BLaER1 treated with 17β-estradiol and CSF1 and Interleukin-3, amounts not matched to agents 10 nM and 100 nM (cell line): ENCODE data around the gene ZBTB7C.

Source experiments
- H3K27ac ChIP-seq, 11 experiments: shearing (Covaris generic); formaldehyde crosslinking; 2 replicates each; pipeline ENCODE4 v1.8.1; 2022
- H3K27me3 ChIP-seq, 11 experiments: shearing (Covaris generic); formaldehyde crosslinking; 2 replicates each; pipeline ENCODE4 v1.8.1; 2022
- H3K36me3 ChIP-seq, 11 experiments: shearing (Covaris generic); formaldehyde crosslinking; 2 replicates each; pipeline ENCODE4 v1.8.1; 2022
- H3K4me1 ChIP-seq, 10 experiments: shearing (Covaris generic); formaldehyde crosslinking; 2 replicates each; pipeline ENCODE4 v1.8.1; 2022
- H3K4me2 ChIP-seq, 11 experiments: shearing (Covaris generic); formaldehyde crosslinking; 2 replicates each; pipeline ENCODE4 v1.8.1; 2022
- H3K4me3 ChIP-seq, 10 experiments: shearing (Covaris generic); formaldehyde crosslinking; 2 replicates each; pipeline ENCODE4 v1.8.1; 2022
- H3K9ac ChIP-seq, 11 experiments: shearing (Covaris generic); formaldehyde crosslinking; 2 replicates each; pipeline ENCODE4 v1.8.1; 2022
- H3K9me3 ChIP-seq, 11 experiments: shearing (Covaris generic); formaldehyde crosslinking; replicated peaks in 1 of 11; 2 replicates each; pipeline ENCODE4 v1.8.1; 2022
- H4K20me1 ChIP-seq, 11 experiments: shearing (Covaris generic); formaldehyde crosslinking; 2 replicates each; pipeline ENCODE4 v1.8.1; 2022
- Cebpa-rat ChIP-seq, 11 experiments: shearing (Covaris generic); IDR thresholded peaks; 2 replicates each; pipeline ENCODE4 v1.8.1; 2022

Gene ZBTB7C

DNA sequence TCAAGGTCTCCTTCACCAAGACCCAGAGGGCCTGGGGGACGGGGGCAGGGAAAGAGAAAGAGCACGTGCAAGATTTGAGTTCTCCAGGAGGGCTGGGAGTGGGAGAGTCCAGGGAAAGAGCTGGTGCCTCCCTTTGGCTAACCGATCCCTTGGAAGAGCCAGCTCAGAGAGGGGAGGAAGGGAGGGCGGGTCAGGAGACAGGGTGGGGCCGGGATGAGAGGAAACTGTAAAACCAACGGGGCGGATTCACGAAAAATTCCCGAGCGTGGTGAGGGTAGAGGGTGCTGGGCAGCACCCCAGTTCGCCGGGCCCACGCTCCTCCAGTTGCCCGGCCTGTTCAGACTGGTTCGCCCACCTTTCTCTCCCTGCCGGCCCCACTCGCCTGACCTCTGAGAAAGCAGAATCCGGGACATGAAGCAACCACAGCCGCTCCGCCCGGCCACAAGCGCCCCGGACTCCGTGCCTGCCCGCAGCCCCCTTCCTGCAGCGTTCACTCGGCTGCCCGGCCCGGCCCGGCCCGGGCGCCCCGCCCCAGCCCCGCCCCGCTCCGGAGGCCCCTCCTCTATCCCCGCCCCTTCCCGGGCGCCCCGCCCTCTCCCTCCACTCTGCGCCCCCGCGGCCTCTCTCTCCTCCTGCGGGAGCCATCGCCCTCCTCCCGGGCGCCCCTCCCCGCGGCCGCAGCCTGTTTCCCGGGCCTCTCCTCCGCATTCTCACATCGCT lies 247.8 kb downstream of the ZBTB7C start:
- H3K27ac ChIP-seq = peak overlapping the region in 6 of 11 experiments; percentile 36 to 71 (median 54); a peak in 11 of 22 replicates
- no peaks in the 10 kb centered on the region for H3K36me3 ChIP-seq
- H3K9me3 ChIP-seq = no peaks in the 10 kb centered on the region
- TF ChIP-seq Cebpa-rat (IDR thresholded peaks at IDR 0.05) = no peak
- peaks cover 13 to 38% (median 21%) of the 10 kb centered on the region in 10 experiments for H3K4me1 ChIP-seq
- H3K4me3 ChIP-seq = peak overlapping the region; percentile 58 to 73 (median 62)
- peak overlapping the region; percentile 56 to 75 (median 70); a peak in 21 of 22 replicates for H3K9ac ChIP-seq
- H3K27me3 ChIP-seq = peaks cover 0 to 8% (median 0%) of the 10 kb centered on the region in 11 experiments; a peak in 3 of 22 replicates
- no peaks in the 10 kb centered on the region for H4K20me1 ChIP-seq
- peak overlapping the region; percentile 80 to 94 (median 90) for H3K4me2 ChIP-seq

DNA sequence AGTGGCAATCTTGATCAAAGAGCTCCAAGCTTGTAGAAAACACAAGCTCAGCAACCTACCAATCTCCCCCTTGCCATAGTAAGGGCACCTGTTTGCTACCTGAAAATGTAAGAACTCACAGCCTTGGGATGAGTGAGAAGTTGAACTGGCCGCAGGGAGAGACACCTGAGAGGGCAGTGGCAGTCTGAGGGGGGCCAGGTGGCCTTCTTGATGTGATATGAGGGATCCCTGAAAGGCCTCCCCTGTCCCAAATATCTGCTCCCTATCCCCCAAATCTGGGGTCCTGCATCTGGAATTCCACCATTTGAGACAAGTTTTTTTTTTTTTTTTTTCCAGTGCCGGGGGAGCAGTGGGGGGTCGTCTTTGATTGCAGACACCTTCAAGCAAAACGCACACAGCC lies 248.6 kb downstream of the ZBTB7C start:
- Histone ChIP-seq H4K20me1 (no peaks in the 10 kb centered on the region), H3K36me3 (no peaks in the 10 kb centered on the region), H3K4me1 (peaks cover 6 to 33% (median 13%) of the 10 kb centered on the region in 10 experiments), H3K4me3 (no peak overlapping the region; a peak in 1 of 20 replicates), H3K9me3 (no peaks in the 10 kb centered on the region), H3K9ac (no peak overlapping the region), H3K27me3 (peaks cover 0 to 8% (median 0%) of the 10 kb centered on the region in 11 experiments; a peak in 3 of 22 replicates), H3K4me2 (peak overlapping the region in 7 of 11 experiments; percentile 86 to 94 (median 92); a peak in 12 of 22 replicates), H3K27ac (0 out of 22 replicates have a peak overlapping the region, but pooled peaks of 1 of the 11 experiments have one; percentile 71)
- no peak for TF ChIP-seq Cebpa-rat (IDR thresholded peaks at IDR 0.05)

DNA sequence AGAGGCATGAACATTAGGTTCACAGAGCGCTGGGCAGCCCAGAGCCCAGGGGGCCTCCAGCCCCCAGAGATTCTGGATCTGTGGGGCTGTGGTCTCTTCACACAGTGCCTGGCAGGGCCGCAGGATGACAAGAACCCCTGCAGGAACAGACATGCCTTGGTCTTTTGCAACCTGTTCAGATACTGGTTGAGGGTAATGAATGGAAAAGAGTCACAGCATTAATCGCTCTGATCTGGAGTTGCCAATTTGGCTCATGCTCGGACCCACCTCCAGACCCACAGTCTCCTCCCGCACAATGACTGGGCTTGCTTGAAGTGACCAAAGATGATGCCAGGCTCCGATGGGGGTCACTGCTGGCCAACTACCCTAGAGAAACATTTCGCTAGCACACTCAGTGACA lies 249.4 kb downstream of the ZBTB7C start:
- Histone ChIP-seq H3K4me1 (peaks cover 0 to 26% (median 6%) of the 10 kb centered on the region in 10 experiments; a peak in 14 of 20 replicates), H4K20me1 (no peaks in the 10 kb centered on the region), H3K36me3 (no peaks in the 10 kb centered on the region), H3K9me3 (no peaks in the 10 kb centered on the region), H3K27ac (no peak overlapping the region), H3K27me3 (peaks cover 0 to 8% (median 0%) of the 10 kb centered on the region in 11 experiments; a peak in 3 of 22 replicates), H3K4me3 (no peak overlapping the region), H3K4me2 (no peak overlapping the region), H3K9ac (no peak overlapping the region)
- no peak for TF ChIP-seq Cebpa-rat (IDR thresholded peaks at IDR 0.05)

DNA sequence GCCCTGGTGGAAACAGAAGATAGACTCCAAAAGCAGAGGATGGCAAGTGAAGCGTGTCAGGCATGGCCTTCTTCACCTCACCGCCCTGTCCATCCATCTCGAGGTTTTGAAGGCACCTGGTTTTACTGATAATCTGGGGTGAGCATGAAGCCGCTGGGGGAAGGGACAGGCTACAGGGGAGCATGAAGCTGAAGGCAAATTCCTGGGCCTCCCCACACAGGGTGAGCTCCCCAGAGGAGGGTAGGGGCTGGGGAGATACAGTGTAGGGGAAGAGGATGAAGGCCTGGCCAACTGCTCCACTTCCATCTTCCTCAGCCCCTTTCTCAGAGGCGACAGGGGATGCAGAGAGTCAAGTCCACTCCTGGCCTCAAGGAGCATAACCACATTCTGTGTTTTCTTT lies 250.5 kb downstream of the ZBTB7C start:
- Histone ChIP-seq H4K20me1 (no peaks in the 10 kb centered on the region), H3K4me1 (peaks cover 0 to 18% (median 6%) of the 10 kb centered on the region in 10 experiments; a peak in 11 of 20 replicates), H3K27me3 (peaks cover 0 to 8% (median 0%) of the 10 kb centered on the region in 11 experiments; a peak in 3 of 22 replicates), H3K4me3 (no peak overlapping the region), H3K9ac (no peak overlapping the region), H3K27ac (no peak overlapping the region), H3K4me2 (no peak overlapping the region), H3K9me3 (no peaks in the 10 kb centered on the region), H3K36me3 (no peaks in the 10 kb centered on the region)
- TF ChIP-seq Cebpa-rat (IDR thresholded peaks at IDR 0.05) = no peak

DNA sequence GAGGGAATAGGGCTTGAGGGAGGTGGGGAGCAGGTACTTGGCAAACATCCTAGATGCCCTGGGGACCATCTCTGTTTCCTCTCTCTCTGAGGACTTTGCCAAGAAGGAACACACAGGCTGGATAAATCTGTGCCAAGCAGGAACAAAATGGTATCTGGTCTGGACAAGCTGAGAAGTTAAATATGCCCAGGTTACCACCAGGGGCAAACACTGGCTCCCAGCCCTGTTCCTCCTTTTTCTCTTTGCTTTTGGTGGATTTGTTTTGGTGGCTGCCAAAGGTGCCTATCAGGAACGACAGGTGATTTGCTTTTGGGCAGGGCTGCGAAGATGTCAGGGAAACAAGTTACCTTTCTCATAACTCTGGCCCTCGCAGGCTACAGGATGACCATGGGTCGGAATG lies 251.2 kb downstream of the ZBTB7C start:
- H3K9ac ChIP-seq = no peak overlapping the region
- peaks cover 0 to 8% (median 0%) of the 10 kb centered on the region in 11 experiments; a peak in 2 of 22 replicates for H3K27me3 ChIP-seq
- no peak for TF ChIP-seq Cebpa-rat (IDR thresholded peaks at IDR 0.05)
- no peaks in the 10 kb centered on the region for H3K9me3 ChIP-seq
- H4K20me1 ChIP-seq = no peaks in the 10 kb centered on the region
- H3K4me3 ChIP-seq = no peak overlapping the region
- H3K4me1 ChIP-seq = peaks cover 0 to 18% (median 6%) of the 10 kb centered on the region in 10 experiments; a peak in 11 of 20 replicates
- H3K36me3 ChIP-seq = no peaks in the 10 kb centered on the region
- H3K4me2 ChIP-seq = no peak overlapping the region
- H3K27ac ChIP-seq = no peak overlapping the region

DNA sequence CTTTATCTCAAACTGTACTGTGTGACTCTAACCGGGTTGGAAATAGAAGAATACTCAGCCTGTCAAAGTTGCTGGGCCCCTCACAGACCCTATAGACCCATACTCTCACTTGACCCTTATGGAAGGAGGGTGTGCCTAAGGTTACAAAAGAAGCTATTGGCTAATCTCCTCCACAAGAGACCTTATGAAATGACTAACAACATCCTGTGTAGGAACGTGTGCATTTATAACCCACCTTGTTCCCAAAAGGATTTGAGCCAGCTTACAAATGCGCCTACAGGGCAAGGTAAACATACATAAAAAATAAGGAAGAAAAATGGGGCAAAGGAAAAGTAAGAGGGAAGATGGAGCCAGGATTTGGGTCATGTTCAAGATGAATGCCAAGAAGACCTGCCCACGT lies 253.3 kb downstream of the ZBTB7C start:
- H3K4me2 ChIP-seq = no peak overlapping the region; a peak in 1 of 22 replicates
- no peak overlapping the region for H3K9ac ChIP-seq
- no peaks in the 10 kb centered on the region for H3K36me3 ChIP-seq
- no peak for TF ChIP-seq Cebpa-rat (IDR thresholded peaks at IDR 0.05)
- no peaks in the 10 kb centered on the region for H4K20me1 ChIP-seq
- H3K9me3 ChIP-seq = no peaks in the 10 kb centered on the region
- H3K27ac ChIP-seq = no peak overlapping the region
- H3K27me3 ChIP-seq = no peaks in the 10 kb centered on the region
- no peak overlapping the region for H3K4me3 ChIP-seq
- peaks cover 0 to 8% (median 0%) of the 10 kb centered on the region in 10 experiments; a peak in 2 of 20 replicates for H3K4me1 ChIP-seq

DNA sequence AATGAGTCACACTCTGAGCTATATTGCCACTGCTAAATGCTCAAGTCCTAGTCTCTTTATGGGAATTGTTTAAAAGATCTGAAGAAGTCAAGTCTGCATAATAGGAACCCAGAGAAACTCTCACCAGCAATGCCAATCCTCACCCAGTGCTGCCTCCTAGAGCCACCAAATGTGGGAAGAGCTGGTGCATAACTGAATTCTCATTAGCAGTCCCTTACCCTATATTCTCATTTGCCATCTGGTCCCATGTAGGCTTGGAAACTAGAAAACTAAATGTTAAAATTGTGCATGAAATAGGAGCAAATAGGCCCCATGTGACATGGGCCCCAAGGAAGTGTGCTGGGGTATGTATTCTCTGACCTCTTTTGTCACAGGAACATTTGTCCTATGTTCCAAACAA lies 254.4 kb downstream of the ZBTB7C start:
- Histone ChIP-seq H4K20me1 (no peaks in the 10 kb centered on the region), H3K4me1 (peaks cover 0 to 6% (median 0%) of the 10 kb centered on the region in 10 experiments; a peak in 1 of 20 replicates), H3K9ac (no peak overlapping the region), H3K9me3 (no peaks in the 10 kb centered on the region), H3K27ac (no peak overlapping the region), H3K4me3 (no peak overlapping the region), H3K36me3 (no peaks in the 10 kb centered on the region), H3K4me2 (no peak overlapping the region), H3K27me3 (no peaks in the 10 kb centered on the region)
- no peak for TF ChIP-seq Cebpa-rat (IDR thresholded peaks at IDR 0.05)

DNA sequence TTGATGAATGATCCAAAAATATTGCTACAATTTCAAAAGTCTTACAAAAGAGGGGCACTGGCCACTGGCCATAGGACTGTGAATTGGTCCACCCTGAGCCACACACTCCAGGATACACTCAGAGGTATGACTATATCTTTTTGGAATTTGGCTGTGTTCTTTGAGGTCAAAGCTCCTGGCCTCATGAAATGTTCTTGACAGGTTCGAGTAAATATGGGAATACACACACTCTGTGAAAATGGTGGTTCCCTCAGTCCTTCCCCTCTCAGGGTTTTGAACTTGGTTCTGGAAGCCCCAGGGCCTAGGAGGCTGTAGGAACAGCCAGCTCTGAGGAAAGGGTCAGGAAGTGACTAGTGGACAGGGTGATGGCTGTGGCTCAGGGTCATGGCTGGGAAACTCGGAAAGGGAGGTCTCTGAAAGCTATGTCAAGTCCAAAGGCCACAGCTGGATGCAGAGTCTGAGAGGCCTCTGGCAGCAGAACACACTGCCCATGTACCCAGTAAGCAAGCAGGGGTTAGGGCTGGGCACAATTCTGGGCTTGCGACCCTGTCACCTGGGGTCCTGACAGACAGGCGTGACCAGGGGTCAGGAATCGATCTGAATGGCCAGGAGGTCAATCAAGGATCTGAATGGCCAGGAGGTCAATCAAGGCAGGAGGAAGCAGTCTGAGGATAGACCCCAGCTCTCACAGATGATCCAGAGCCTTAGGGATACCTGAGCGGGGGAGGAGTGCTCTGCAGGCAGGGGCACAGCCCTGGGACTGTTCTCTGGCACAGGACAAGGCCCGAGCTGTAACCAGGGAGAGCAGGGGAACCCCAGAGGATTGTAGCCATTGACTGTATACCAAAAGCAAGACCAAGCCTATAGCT lies 255.3 kb downstream of the ZBTB7C start:
- H3K4me3 ChIP-seq = no peak overlapping the region
- H3K36me3 ChIP-seq = no peaks in the 10 kb centered on the region
- TF ChIP-seq Cebpa-rat (IDR thresholded peaks at IDR 0.05) = no peak
- H3K27me3 ChIP-seq = no peaks in the 10 kb centered on the region
- H3K9me3 ChIP-seq = no peaks in the 10 kb centered on the region
- H3K4me1 ChIP-seq = peaks cover 0 to 6% (median 0%) of the 10 kb centered on the region in 10 experiments; a peak in 2 of 20 replicates
- no peak overlapping the region for H3K27ac ChIP-seq
- no peak overlapping the region for H3K9ac ChIP-seq
- no peak overlapping the region for H3K4me2 ChIP-seq
- H4K20me1 ChIP-seq = no peaks in the 10 kb centered on the region

DNA sequence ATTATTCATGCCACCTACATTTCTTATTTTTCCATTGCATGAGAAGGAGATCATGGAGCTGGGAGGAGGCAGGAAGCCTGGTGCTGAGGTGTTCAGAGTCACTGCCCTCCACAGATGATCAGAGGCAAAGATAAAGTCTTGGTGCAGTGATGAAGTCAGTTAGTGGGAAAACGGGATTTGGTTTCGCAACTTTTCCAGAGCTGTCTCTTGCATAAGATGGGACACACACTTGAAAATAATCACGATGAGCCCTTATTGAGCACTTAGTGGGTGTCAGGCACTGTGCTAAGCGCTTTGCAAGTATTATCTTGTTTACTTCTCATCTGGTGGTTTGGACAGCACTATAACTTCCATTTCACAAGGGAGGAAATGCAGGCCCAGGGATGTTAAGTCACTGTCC lies 256.6 kb downstream of the ZBTB7C start:
- H3K27ac ChIP-seq = no peak overlapping the region
- no peaks in the 10 kb centered on the region for H3K36me3 ChIP-seq
- no peaks in the 10 kb centered on the region for H3K9me3 ChIP-seq
- H3K4me2 ChIP-seq = no peak overlapping the region
- H3K4me3 ChIP-seq = no peak overlapping the region
- no peaks in the 10 kb centered on the region for H3K27me3 ChIP-seq
- H3K9ac ChIP-seq = no peak overlapping the region
- H4K20me1 ChIP-seq = no peaks in the 10 kb centered on the region
- peak in 3 of 11 experiments; percentile 10 to 61 (median 43); a peak in 1 of 22 replicates for TF ChIP-seq Cebpa-rat (IDR thresholded peaks at IDR 0.05)
- peaks cover 0 to 6% (median 0%) of the 10 kb centered on the region in 10 experiments; a peak in 2 of 20 replicates for H3K4me1 ChIP-seq
